HG03439 (cell line): ENCODE measurements around the gene SEMA5A.

Experiments
- ATAC-seq: cut with Tn5 transposase; IDR thresholded peaks from one replicate; pipeline ENCODE4 v1.9.1; 2021; ENCODE audit warnings: mild to moderate bottlenecking, moderate library complexity; ENCODE audit not compliant: unreplicated experiment

Gene SEMA5A

GRCh38 chr5:9233035-9233434 lies 312.8 kb downstream of the SEMA5A start:
- ATAC-seq, result no peak

- ATAC-seq, result no peak
Observed at GRCh38 chr5:9231842-9232241, 314.0 kb downstream of the SEMA5A start.

GRCh38 chr5:9230355-9230754 lies 315.5 kb downstream of the SEMA5A start:
- no peak for ATAC-seq

- ATAC-seq, result no peak
Observed at GRCh38 chr5:9226016-9226536, 319.8 kb downstream of the SEMA5A start.

- ATAC-seq, result no peak
Observed at GRCh38 chr5:9222054-9222976, 323.6 kb downstream of the SEMA5A start.

GRCh38 chr5:9218358-9218757 lies 327.5 kb downstream of the SEMA5A start:
- ATAC-seq, result no peak

GRCh38 chr5:9212605-9213004 lies 333.3 kb downstream of the SEMA5A start:
- ATAC-seq, result no peak

GRCh38 chr5:9209846-9210492 lies 335.9 kb downstream of the SEMA5A start:
- ATAC-seq, result no peak

- ATAC-seq, result no peak
Observed at GRCh38 chr5:9207817-9208418, 338.0 kb downstream of the SEMA5A start.

- no peak for ATAC-seq
Observed at GRCh38 chr5:9202636-9203035, 343.2 kb downstream of the SEMA5A start.

- ATAC-seq, result no peak
Observed at GRCh38 chr5:9201761-9202160, 344.1 kb downstream of the SEMA5A start.

- no peak for ATAC-seq
Observed at GRCh38 chr5:9201011-9201410, 344.9 kb downstream of the SEMA5A start.

- ATAC-seq, result no peak
Observed at GRCh38 chr5:9198394-9198793, 347.5 kb downstream of the SEMA5A start.

- ATAC-seq, result peak; percentile 92
Observed at GRCh38 chr5:9197881-9198260, 348.0 kb downstream of the SEMA5A start.

GRCh38 chr5:9196403-9197227 lies 349.3 kb downstream of the SEMA5A start:
- ATAC-seq, result no peak

GRCh38 chr5:9194509-9194908 lies 351.4 kb downstream of the SEMA5A start:
- no peak for ATAC-seq

GRCh38 chr5:9192266-9192665 lies 353.6 kb downstream of the SEMA5A start:
- no peak for ATAC-seq

- ATAC-seq, result no peak
Observed at GRCh38 chr5:9189681-9190080, 356.2 kb downstream of the SEMA5A start.

- no peak for ATAC-seq
Observed at GRCh38 chr5:9188956-9189355, 356.9 kb downstream of the SEMA5A start.

GRCh38 chr5:9188131-9188530 lies 357.7 kb downstream of the SEMA5A start:
- no peak for ATAC-seq

- ATAC-seq, result no peak
Observed at GRCh38 chr5:9187614-9188013, 358.3 kb downstream of the SEMA5A start.
